GM23338 (cell line): ENCODE results near the gene RSRC1. TPM values are rescaled to one million over a fixed set of nuclear protein-coding genes. Genes with fewer than 3 reads are reported as not detected.

Experiments
- ATAC-seq: fragments of 200-7000 bp; cut with Tn5 transposase; 3 replicates; pipeline ENCODE4 v1.9.1; 2020
- DNase-seq: peaks from one replicate; pipeline ENCODE4 v3.0.0-alpha.2; 2015; ENCODE audit warnings: low spot score
- H2AFZ ChIP-seq: fragments of 200-600 bp; sonication (generic); 2 replicates; pipeline ENCODE4 v1.8.0; 2016; ENCODE audit warnings: antibody characterized with exemption, mild to moderate bottlenecking, moderate library complexity
- H3F3A ChIP-seq: fragments of 200-600 bp; sonication (generic); replicated peaks from 2 replicates; pipeline ENCODE4 v1.8.0; 2017; ENCODE audit warnings: antibody characterized with exemption, mixed run types, low read depth
- H3K27ac ChIP-seq: fragments of 200-600 bp; sonication (generic); 2 replicates; pipeline ENCODE4 v1.6.1; 2016; ENCODE audit warnings: low read depth
- H3K27me3 ChIP-seq: fragments of 200-600 bp; sonication (generic); 2 replicates; pipeline ENCODE4 v1.8.0; 2016; ENCODE audit warnings: mild to moderate bottlenecking, mixed run types, moderate library complexity; ENCODE audit not compliant: insufficient read depth
- H3K36me3 ChIP-seq: fragments of 200-600 bp; sonication (generic); 2 replicates; pipeline ENCODE4 v1.8.0; 2016; ENCODE audit warnings: mild to moderate bottlenecking; ENCODE audit not compliant: insufficient read depth
- H3K4me1 ChIP-seq: fragments of 200-600 bp; sonication (generic); 2 replicates; pipeline ENCODE4 v1.8.0; 2016; ENCODE audit warnings: mild to moderate bottlenecking, moderate library complexity; ENCODE audit not compliant: insufficient read depth
- H3K4me2 ChIP-seq: fragments of 200-600 bp; sonication (generic); 2 replicates; pipeline ENCODE4 v1.7.1; 2017; ENCODE audit warnings: mixed run types
- H3K4me3 ChIP-seq: fragments of 200-600 bp; sonication (generic); 2 replicates; pipeline ENCODE4 v1.6.1; 2016; ENCODE audit warnings: mixed run types
- H3K79me2 ChIP-seq: fragments of 200-600 bp; sonication (generic); replicated peaks from 2 replicates; pipeline ENCODE4 v1.8.0; 2017; ENCODE audit warnings: mild to moderate bottlenecking; ENCODE audit not compliant: insufficient read depth
- H3K9me2 ChIP-seq: fragments of 200-600 bp; sonication (generic); 2 replicates; pipeline ENCODE4 v1.8.0; 2017; ENCODE audit not compliant: insufficient read depth
- H4K20me1 ChIP-seq: fragments of 200-600 bp; sonication (generic); replicated peaks from 2 replicates; pipeline ENCODE4 v1.8.0; 2017; ENCODE audit warnings: mild to moderate bottlenecking; ENCODE audit not compliant: insufficient read depth
- H3K27ac Mint-ChIP-seq: 2 replicates; pipeline ENCODE4 v1.8.0; 2020; ENCODE audit warnings: inconsistent platforms, mild to moderate bottlenecking, moderate library complexity, mixed read lengths
- H3K27me3 Mint-ChIP-seq: 3 replicates; pipeline ENCODE4 v1.8.0; 2022; ENCODE audit warnings: low read depth, mild to moderate bottlenecking, moderate library complexity, mixed read lengths, inconsistent platforms; ENCODE audit not compliant: insufficient read depth, poor library complexity
- H3K36me3 Mint-ChIP-seq: 3 replicates; pipeline ENCODE4 v1.8.0; 2021; ENCODE audit warnings: low read depth, mild to moderate bottlenecking, inconsistent platforms, moderate library complexity, mixed read lengths
- H3K4me1 Mint-ChIP-seq: 3 replicates; pipeline ENCODE4 v1.8.0; 2020; ENCODE audit warnings: mild to moderate bottlenecking, inconsistent platforms, mixed read lengths
- H3K4me3 Mint-ChIP-seq: 3 replicates; pipeline ENCODE4 v1.8.0; 2021; ENCODE audit warnings: moderate library complexity, mild to moderate bottlenecking, inconsistent platforms, mixed read lengths
- H3K9me3 Mint-ChIP-seq: 3 replicates; pipeline ENCODE4 v1.8.0; 2020; ENCODE audit warnings: moderate library complexity, mild to moderate bottlenecking, inconsistent platforms, mixed read lengths
- CREB1 ChIP-seq: fragments of 250-450 bp; sonication (Bioruptor Pico); IDR thresholded peaks from 2 replicates; pipeline ENCODE4 v1.5.0; 2020; ENCODE audit warnings: low read depth, mild to moderate bottlenecking, moderate library complexity
- CTCF ChIP-seq, 2 experiments: fragments of 200-600 bp in 1 of 2; sonication (generic) in 1 of 2; conservative IDR thresholded peaks; 2 replicates each; pipeline versions ENCODE4 v1.5.1 to v1.6.1; 2016 to 2017; ENCODE audit warnings: antibody characterized with exemption in 2 of 2, low read depth in 2 of 2, mild to moderate bottlenecking in 2 of 2, moderate library complexity in 1 of 2
- ETS1 ChIP-seq: IDR thresholded peaks from 2 replicates; pipeline ENCODE4 v1.6.1; 2016; ENCODE audit warnings: antibody characterized with exemption
- EZH2 ChIP-seq: fragments of 200-600 bp; sonication (generic); IDR thresholded peaks from one replicate; pipeline ENCODE4 v1.8.0; 2017; ENCODE audit warnings: antibody characterized with exemption, mild to moderate bottlenecking, low read depth; ENCODE audit not compliant: unreplicated experiment
- EZH2phosphoT487 ChIP-seq: fragments of 200-600 bp; sonication (generic); IDR thresholded peaks from one replicate; pipeline ENCODE4 v1.8.1; 2018; ENCODE audit warnings: antibody characterized with exemption; ENCODE audit not compliant: unreplicated experiment
- JUNB ChIP-seq: IDR thresholded peaks from one replicate; pipeline ENCODE4 v1.6.1; 2016; ENCODE audit warnings: antibody characterized with exemption; ENCODE audit not compliant: unreplicated experiment
- NANOG ChIP-seq: IDR thresholded peaks from 2 replicates; pipeline ENCODE4 v1.6.1; 2016; ENCODE audit warnings: antibody characterized with exemption, borderline replicate concordance
- POLR2AphosphoS5 ChIP-seq: IDR thresholded peaks from 2 replicates; pipeline ENCODE4 v1.6.1; 2016; ENCODE audit warnings: antibody characterized with exemption, low read depth
- STAT1 ChIP-seq: IDR thresholded peaks from one replicate; pipeline ENCODE4 v1.6.1; 2016; ENCODE audit warnings: antibody characterized with exemption; ENCODE audit not compliant: unreplicated experiment
- ZNF114 ChIP-seq: fragments of 250-450 bp; sonication (Bioruptor Pico); IDR thresholded peaks from 2 replicates; pipeline ENCODE4 v1.5.0; 2020; ENCODE audit warnings: mild to moderate bottlenecking, moderate library complexity
- polyA plus RNA-seq: library from polyadenylated mRNA; unstranded; fragments of >200 nt; fragmentation: Nextera tagmentation; extraction: Ambion mirVana; gene quantifications from 2 replicates; pipeline ENCODE4 v1.2.1, GENCODE V29; 2016
- total RNA-seq: library from RNA; depleted of rRNA; stranded (reverse); fragments of >200 nt; shearing (Covaris generic); gene quantifications from 2 replicates; pipeline ENCODE4 v1.2.3, GENCODE V29; 2014
- TF ChIP-seq, protein P1 (sequence below): fragments of 250-450 bp; sonication (Bioruptor Pico); IDR thresholded peaks from 2 replicates; pipeline ENCODE4 v1.5.0; 2020; ENCODE audit warnings: mild to moderate bottlenecking, moderate library complexity

Gene RSRC1
- total and polyA plus RNA-seq, 2 experiments from 2014 or later, result 32.5 to 76.8 TPM

DNA sequence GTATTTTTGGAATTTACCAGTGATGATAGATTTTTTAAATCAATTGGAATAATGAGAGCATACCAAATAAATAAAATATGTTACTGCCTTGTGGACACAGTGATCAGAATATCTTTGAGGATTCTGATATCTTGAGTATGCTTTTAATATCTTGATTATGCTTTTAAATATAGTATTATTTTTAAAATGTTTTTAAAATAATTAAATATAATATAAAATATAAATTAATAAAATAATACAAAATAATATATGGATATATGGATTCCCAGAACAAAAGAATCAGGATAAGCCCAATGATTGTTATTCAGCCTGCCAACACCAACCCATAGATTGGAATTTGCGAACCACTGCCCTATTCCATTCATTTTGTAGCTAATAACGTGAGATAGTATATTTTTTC, 369.2 kb downstream of the RSRC1 start (continued):
- TF ChIP-seq, protein P1, sequence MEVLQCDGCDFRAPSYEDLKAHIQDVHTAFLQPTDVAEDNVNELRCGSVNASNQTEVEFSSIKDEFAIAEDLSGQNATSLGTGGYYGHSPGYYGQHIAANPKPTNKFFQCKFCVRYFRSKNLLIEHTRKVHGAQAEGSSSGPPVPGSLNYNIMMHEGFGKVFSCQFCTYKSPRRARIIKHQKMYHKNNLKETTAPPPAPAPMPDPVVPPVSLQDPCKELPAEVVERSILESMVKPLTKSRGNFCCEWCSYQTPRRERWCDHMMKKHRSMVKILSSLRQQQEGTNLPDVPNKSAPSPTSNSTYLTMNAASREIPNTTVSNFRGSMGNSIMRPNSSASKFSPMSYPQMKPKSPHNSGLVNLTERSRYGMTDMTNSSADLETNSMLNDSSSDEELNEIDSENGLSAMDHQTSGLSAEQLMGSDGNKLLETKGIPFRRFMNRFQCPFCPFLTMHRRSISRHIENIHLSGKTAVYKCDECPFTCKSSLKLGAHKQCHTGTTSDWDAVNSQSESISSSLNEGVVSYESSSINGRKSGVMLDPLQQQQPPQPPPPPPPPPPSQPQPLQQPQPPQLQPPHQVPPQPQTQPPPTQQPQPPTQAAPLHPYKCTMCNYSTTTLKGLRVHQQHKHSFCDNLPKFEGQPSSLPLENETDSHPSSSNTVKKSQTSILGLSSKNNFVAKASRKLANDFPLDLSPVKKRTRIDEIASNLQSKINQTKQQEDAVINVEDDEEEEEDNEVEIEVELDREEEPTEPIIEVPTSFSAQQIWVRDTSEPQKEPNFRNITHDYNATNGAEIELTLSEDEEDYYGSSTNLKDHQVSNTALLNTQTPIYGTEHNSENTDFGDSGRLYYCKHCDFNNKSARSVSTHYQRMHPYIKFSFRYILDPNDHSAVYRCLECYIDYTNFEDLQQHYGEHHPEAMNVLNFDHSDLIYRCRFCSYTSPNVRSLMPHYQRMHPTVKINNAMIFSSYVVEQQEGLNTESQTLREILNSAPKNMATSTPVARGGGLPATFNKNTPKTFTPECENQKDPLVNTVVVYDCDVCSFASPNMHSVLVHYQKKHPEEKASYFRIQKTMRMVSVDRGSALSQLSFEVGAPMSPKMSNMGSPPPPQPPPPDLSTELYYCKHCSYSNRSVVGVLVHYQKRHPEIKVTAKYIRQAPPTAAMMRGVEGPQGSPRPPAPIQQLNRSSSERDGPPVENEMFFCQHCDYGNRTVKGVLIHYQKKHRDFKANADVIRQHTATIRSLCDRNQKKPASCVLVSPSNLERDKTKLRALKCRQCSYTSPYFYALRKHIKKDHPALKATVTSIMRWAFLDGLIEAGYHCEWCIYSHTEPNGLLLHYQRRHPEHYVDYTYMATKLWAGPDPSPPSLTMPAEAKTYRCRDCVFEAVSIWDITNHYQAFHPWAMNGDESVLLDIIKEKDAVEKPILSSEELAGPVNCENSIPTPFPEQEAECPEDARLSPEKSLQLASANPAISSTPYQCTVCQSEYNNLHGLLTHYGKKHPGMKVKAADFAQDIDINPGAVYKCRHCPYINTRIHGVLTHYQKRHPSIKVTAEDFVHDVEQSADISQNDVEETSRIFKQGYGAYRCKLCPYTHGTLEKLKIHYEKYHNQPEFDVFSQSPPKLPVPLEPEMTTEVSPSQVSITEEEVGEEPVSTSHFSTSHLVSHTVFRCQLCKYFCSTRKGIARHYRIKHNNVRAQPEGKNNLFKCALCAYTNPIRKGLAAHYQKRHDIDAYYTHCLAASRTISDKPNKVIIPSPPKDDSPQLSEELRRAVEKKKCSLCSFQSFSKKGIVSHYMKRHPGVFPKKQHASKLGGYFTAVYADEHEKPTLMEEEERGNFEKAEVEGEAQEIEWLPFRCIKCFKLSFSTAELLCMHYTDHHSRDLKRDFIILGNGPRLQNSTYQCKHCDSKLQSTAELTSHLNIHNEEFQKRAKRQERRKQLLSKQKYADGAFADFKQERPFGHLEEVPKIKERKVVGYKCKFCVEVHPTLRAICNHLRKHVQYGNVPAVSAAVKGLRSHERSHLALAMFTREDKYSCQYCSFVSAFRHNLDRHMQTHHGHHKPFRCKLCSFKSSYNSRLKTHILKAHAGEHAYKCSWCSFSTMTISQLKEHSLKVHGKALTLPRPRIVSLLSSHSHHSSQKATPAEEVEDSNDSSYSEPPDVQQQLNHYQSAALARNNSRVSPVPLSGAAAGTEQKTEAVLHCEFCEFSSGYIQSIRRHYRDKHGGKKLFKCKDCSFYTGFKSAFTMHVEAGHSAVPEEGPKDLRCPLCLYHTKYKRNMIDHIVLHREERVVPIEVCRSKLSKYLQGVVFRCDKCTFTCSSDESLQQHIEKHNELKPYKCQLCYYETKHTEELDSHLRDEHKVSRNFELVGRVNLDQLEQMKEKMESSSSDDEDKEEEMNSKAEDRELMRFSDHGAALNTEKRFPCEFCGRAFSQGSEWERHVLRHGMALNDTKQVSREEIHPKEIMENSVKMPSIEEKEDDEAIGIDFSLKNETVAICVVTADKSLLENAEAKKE, result no peak
- no peak for TF ChIP-seq STAT1
- TF ChIP-seq CTCF (conservative IDR thresholded peaks at IDR 0.05; ENCODE audit: low read depth in 2 of 2), result no peak
- TF ChIP-seq EZH2phosphoT487, result no peak
- TF ChIP-seq ZNF114 (CRISPR knock-in tag), result no peak
- no peak for TF ChIP-seq JUNB
- no peak for TF ChIP-seq NANOG

- H3K79me2 ChIP-seq, result no peaks in the 10 kb centered on the region
- H3K4me1 ChIP-seq, result peaks cover 18% of the 10 kb centered on the region
- H3K36me3 ChIP-seq, result no peaks in the 10 kb centered on the region
- H3K27me3 ChIP-seq, result no peaks in the 10 kb centered on the region
- DNase-seq (no peak), ATAC-seq (no peak)
- no peaks in the 10 kb centered on the region for H3F3A ChIP-seq
- no peak overlapping the region for H2AFZ ChIP-seq
- Mint-ChIP-seq H3K4me3 (no peak overlapping the region), H3K9me3 (no peaks in the 10 kb centered on the region), H3K36me3 (no peaks in the 10 kb centered on the region), H3K27ac (peak overlapping the region; percentile 47), H3K4me1 (peaks cover 25% of the 10 kb centered on the region), H3K27me3 (no peaks in the 10 kb centered on the region)
- no peaks in the 10 kb centered on the region for H3K9me2 ChIP-seq
- H3K4me3 ChIP-seq, result no peak overlapping the region
- no peaks in the 10 kb centered on the region for H4K20me1 ChIP-seq
- H3K4me2 ChIP-seq, result no peak overlapping the region
- no peak overlapping the region for H3K27ac ChIP-seq
- no peak for TF ChIP-seq EZH2
- TF ChIP-seq POLR2AphosphoS5, result no peak
- TF ChIP-seq NANOG, result no peak
- TF ChIP-seq CREB1 (CRISPR knock-in tag), result no peak
- no peak for TF ChIP-seq ETS1
- TF ChIP-seq STAT1, result no peak
Observed at GRCh38 chr3:158483701-158484235, 373.9 kb downstream of the RSRC1 start.
